ENCODE data around the gene DTNB. TPM values are rescaled to one million over a fixed set of nuclear protein-coding genes. Genes with fewer than 3 reads are reported as not detected.

Gene DTNB
- total RNA-seq, 4 donors from 2014 or later, result 3.0 to 7.5 (median 4.3) TPM

DNA sequence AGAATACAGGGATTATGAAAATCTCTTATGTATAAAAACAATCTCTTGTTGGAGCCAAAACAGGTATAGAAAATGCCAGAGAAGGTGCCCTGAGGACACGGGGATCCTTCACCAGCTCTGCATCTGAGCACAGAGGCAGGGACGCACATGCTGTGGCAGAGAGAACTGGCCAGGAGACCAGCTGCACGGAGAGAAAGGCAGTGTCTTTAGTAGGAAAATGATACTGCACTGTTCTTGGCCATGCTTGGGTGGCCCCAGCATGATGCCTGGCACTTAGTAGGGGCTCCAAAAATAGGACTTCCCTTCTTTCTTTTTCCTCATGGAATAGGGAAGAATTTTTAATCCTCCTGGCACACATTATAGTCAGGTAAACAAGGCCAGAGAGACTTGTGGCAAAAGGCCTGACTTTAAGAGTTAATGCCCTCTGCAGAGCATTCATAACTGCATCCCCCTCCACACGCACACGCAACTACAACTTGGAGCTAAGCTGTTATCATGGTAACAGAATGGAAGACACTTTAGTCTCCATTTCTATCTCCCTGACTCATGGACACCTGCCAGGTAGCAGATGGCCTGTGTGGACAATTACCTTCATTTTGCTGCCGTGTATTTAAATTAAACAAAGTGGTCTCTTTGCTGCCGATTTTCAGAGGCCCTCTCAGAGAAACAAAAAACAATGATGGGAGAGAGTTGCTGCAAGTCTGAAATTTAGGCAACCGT is 271.9 kb downstream of the DTNB start:
- Histone ChIP-seq H3K27me3 (no peaks in the 10 kb centered on the region), H3K4me1 (no peaks in the 10 kb centered on the region), H3K4me3 (no peak overlapping the region), H3K36me3 (no peaks in the 10 kb centered on the region), H3K27ac (replicated peaks in 1 of 4) (no peak overlapping the region), H3K9me3 (no peaks in the 10 kb centered on the region)
- intact Hi-C loops (cut with DNase I), result no loop called here
- TF ChIP-seq, protein P1, sequence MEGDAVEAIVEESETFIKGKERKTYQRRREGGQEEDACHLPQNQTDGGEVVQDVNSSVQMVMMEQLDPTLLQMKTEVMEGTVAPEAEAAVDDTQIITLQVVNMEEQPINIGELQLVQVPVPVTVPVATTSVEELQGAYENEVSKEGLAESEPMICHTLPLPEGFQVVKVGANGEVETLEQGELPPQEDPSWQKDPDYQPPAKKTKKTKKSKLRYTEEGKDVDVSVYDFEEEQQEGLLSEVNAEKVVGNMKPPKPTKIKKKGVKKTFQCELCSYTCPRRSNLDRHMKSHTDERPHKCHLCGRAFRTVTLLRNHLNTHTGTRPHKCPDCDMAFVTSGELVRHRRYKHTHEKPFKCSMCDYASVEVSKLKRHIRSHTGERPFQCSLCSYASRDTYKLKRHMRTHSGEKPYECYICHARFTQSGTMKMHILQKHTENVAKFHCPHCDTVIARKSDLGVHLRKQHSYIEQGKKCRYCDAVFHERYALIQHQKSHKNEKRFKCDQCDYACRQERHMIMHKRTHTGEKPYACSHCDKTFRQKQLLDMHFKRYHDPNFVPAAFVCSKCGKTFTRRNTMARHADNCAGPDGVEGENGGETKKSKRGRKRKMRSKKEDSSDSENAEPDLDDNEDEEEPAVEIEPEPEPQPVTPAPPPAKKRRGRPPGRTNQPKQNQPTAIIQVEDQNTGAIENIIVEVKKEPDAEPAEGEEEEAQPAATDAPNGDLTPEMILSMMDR (IDR thresholded peaks at IDR 0.05), result no peak
- TF ChIP-seq POLR2A (IDR thresholded peaks at IDR 0.05; ENCODE audit: low read depth) (no peak), EP300 (IDR thresholded peaks at IDR 0.05) (no peak), POLR2AphosphoS5 (IDR thresholded peaks at IDR 0.05) (no peak)
- WGBS, result 78% methylated on average over 8 of the region's 8 CpGs
- DNase-seq (ENCODE audit: extremely low spot score), result no peak

DNA sequence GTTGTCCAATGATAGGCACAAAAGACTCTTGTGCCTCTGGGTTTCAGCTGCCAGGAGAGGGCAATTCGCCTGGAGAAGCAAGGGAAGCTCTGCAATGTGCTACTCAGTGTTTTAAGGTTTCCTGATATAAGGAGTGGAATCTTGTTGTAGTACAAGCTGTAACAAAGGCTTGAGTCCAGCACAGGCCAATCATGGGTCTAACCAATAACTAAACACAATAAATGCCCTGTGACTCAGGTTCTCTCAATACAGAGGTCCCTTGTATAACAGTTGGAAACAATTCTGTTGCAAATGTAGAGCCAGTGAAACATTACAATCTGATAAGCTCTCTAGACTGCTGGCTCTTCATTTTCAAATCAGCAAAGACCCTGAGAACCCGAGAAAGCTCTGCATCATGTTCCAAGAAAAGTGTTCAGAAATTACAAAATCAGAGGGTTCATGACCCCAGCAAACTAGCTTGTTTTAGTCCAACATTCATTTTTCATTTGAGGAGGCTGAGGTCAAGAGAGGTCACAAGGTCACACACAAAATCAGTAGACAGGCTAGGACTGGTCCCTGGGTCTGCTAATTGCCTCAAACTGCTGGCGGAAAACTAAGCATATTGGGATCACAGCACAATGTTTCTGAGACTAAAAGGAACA is 272.7 kb downstream of the DTNB start:
- Histone ChIP-seq H3K4me1 (no peaks in the 10 kb centered on the region), H3K27me3 (no peaks in the 10 kb centered on the region), H3K4me3 (no peak overlapping the region), H3K27ac (replicated peaks in 1 of 4) (no peak overlapping the region), H3K9me3 (no peaks in the 10 kb centered on the region), H3K36me3 (no peaks in the 10 kb centered on the region)
- intact Hi-C loops (cut with DNase I), result no loop called here
- TF ChIP-seq POLR2A (IDR thresholded peaks at IDR 0.05; ENCODE audit: low read depth), result no peak
- TF ChIP-seq, protein P1 (IDR thresholded peaks at IDR 0.05), result no peak
- TF ChIP-seq POLR2AphosphoS5 (IDR thresholded peaks at IDR 0.05), result no peak
- no peak for TF ChIP-seq EP300 (IDR thresholded peaks at IDR 0.05)
- DNase-seq (ENCODE audit: extremely low spot score), result no peak
- WGBS, result 96% methylated on average over 3 of the region's 3 CpGs

DNA sequence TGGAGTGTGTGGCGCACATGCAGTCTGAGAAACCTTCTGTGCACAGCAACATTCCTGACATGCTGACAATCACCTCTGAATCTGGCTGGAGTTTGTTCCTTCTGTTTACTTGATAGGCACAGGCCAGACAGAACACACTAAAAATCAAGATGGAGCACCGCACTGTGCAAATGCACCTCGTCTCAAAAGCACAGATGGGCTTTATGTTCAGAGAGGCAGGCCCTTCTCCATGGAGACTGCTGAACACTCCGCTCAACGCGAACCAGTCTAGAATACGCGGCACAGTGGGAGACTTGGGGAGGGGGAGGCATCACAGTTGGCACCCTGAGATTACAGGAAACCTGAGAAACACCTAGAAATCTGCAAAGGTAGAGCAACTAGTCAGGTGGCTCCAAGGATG is 273.2 kb downstream of the DTNB start:
- intact Hi-C loops (cut with DNase I), result no loop called here
- no peaks in the 10 kb centered on the region for H3K36me3 ChIP-seq
- H3K27ac ChIP-seq (replicated peaks in 1 of 4), result no peak overlapping the region
- H3K4me3 ChIP-seq, result no peak overlapping the region
- H3K27me3 ChIP-seq, result no peaks in the 10 kb centered on the region
- no peaks in the 10 kb centered on the region for H3K9me3 ChIP-seq
- no peak for DNase-seq (ENCODE audit: extremely low spot score)
- H3K4me1 ChIP-seq, result no peaks in the 10 kb centered on the region
- 95% methylated on average over 8 of the region's 8 CpGs for WGBS
- TF ChIP-seq POLR2A (IDR thresholded peaks at IDR 0.05; ENCODE audit: low read depth) (no peak), EP300 (IDR thresholded peaks at IDR 0.05) (no peak), POLR2AphosphoS5 (IDR thresholded peaks at IDR 0.05) (no peak)
- TF ChIP-seq, protein P1 (IDR thresholded peaks at IDR 0.05), result no peak

DNA sequence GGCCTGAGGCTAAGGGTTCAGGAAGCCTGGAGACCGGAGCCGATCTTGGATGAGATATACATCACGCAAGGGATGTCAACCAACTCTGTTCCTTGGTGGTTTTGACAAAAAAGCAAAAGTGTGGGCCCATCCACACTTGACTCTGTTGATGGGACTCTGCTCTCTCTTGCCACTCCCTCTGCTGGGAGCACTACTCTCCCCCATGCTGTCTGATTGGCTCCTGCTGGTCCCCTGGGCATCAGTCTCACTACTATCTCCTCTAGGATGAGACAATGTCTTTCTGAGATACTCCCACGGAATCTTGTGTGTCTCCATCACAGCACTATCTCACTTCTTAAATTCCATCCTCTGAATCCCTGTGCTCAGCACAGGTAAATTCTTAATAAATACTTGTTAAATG is 274.8 kb downstream of the DTNB start:
- no peak overlapping the region for H3K4me3 ChIP-seq
- 94% methylated on average over 4 of the region's 4 CpGs for WGBS
- intact Hi-C loops (cut with DNase I), result no loop called here
- H3K27me3 ChIP-seq, result no peaks in the 10 kb centered on the region
- no peaks in the 10 kb centered on the region for H3K9me3 ChIP-seq
- H3K27ac ChIP-seq (replicated peaks in 1 of 4), result no peak overlapping the region
- TF ChIP-seq POLR2A (IDR thresholded peaks at IDR 0.05; ENCODE audit: low read depth) (no peak), POLR2AphosphoS5 (IDR thresholded peaks at IDR 0.05) (no peak), EP300 (IDR thresholded peaks at IDR 0.05) (no peak)
- TF ChIP-seq, protein P1 (IDR thresholded peaks at IDR 0.05), result no peak
- DNase-seq (ENCODE audit: extremely low spot score), result no peak
- no peaks in the 10 kb centered on the region for H3K4me1 ChIP-seq
- no peaks in the 10 kb centered on the region for H3K36me3 ChIP-seq

Data from esophagus muscularis mucosa (tissue), 4 donors.